GM21423 (cell line): Measurements from ENCODE around the gene UROD.
"Not testable (repeated sequence)": the region's sequence is repeated elsewhere in the genome, so short reads cannot be mapped to it uniquely, and the experiment has no call there.

Source experiments
- ATAC-seq: cut with Tn5 transposase; IDR thresholded peaks from one replicate; pipeline ENCODE4 v1.9.1; 2021; ENCODE audit warnings: mild to moderate bottlenecking, moderate library complexity; ENCODE audit not compliant: unreplicated experiment

Gene UROD

GRCh38 chr1:45038240-45038639 is 26.2 kb downstream of the UROD start:
- no peak for ATAC-seq

DNA sequence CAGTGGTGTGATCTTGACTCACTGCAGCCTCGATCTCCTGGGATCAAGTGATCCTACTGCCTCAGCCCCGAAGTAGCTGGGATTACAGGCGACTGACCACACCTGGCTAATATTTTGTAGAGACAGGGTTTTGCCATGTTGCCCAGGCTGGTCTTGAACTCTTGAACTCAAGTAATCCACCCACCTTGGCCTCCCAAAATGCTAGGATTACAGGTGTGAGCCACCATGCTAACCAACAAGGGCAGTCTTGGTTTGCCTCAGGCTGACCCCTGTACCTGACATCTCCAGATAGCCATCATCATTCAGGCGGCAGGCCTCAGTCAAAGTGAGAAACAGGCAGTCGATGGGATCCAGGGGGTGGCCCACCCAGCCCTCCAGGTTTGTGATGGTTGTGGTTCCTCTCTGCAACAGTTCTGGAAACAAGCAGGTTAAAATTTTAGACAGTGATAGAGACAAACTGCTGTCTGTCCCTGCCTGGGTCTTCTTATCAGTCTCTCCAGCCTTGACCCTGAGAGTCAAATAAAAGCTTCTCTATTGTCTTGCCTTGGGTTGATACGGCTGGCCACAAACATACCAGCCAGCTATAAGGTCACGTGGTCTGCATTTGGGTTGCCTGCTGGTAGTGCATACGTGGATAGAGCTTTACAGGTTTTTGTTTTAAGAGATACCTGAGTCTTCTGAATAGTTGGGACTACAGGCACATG is 26.8 kb downstream of the UROD start:
- no peak for ATAC-seq

GRCh38 chr1:45040297-45040696 is 28.2 kb downstream of the UROD start:
- no peak for ATAC-seq

- ATAC-seq = no peak
These were observed 31.0 kb downstream of the UROD start for GRCh38 chr1:45043094-45043493.

DNA sequence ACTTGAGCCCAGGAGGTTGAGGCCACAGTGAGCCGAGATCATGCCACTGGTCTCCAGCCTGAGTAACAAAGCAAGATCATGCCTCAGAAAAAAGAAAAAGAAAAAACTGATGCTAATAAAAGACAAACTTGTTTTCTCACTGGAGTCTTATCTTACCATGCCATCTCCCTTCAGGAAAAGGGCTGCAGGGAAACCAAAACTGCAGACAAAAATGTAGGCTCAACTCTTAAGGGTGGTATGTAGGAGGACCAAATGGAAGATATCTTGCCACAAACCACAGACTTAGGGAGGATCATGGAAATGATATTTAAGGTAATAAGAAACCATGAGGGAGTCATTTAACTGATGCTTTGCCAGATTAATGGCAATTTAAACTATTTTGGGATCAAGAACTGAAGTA is 32.9 kb downstream of the UROD start:
- ATAC-seq = no peak

- no peak for ATAC-seq
These were observed 35.0 kb downstream of the UROD start for GRCh38 chr1:45047032-45047431.

DNA sequence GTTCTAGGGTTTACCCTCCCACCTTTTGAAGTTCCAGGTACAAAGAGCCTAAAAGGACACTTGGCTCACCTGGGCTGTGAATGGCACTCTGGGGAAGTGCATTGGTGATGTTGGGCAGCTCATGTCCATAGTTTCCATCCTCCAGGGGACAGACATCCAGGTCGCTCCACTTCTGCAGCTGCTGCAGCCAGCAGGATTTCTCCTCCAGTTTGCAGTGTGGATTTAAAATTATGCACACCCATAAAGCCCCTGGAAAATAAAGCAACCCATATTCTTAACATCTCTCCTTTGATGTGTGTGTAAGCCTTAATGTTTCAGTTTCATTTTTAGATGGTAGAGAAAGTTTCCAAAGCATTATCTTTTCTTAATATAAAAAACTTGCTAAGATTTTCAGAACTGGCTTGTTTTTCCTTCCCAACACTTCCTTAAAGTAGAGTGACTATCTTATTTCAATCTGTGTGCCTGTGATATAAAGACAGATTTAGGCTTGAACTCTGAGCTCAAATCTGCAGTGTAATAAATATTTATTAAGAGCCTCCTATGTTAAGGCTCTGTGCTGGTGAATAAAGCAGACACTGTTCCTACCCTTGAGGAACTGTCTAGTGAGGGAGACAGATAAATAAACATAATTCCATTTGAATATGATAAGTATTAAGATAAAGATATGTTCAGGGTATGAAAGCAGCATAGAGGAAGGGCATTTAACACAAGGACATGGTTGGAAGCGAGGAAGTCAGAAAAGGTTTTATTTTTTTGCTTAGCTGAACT is 39.1 kb downstream of the UROD start:
- ATAC-seq = no peak

- ATAC-seq = no peak
These were observed 45.5 kb downstream of the UROD start for GRCh38 chr1:45057542-45057941.

GRCh38 chr1:45059829-45060228 is 47.8 kb downstream of the UROD start:
- ATAC-seq = no peak

DNA sequence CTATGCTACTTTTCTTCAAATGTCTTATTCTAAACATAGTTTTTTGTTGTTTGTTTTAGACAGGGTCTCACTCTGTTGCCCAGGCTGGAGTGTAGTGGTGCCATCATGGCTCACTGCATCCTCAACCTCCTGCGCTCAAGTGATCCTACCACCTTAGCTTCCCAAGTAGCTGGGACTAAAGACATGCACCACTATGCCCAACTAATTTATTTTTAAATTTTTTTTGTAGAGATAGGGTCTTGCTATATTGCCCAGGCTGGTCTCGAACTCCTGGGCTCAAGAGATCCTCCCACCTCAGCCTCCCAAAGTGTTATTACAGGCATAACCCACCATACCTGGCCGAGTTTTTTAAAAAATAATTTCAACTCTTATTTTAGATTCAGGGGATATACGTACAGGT is 50.4 kb downstream of the UROD start:
- ATAC-seq = not testable (repeated sequence)

- ATAC-seq = no peak
These were observed 53.0 kb downstream of the UROD start for GRCh38 chr1:45065083-45065482.
